GM18867 (cell line): ENCODE measurements around the gene TSPAN10.
"Not testable (repeated sequence)": the region's sequence is repeated elsewhere in the genome, so short reads cannot be mapped to it uniquely, and the experiment has no call there.

Experiments
- ATAC-seq: cut with Tn5 transposase; IDR thresholded peaks from one replicate; pipeline ENCODE4 v1.9.1; 2021; ENCODE audit warnings: mild to moderate bottlenecking, moderate library complexity; ENCODE audit not compliant: unreplicated experiment

The TSPAN10 gene

GRCh38 chr17:81660441-81660840 lies 23.4 kb downstream of the TSPAN10 start:
- ATAC-seq = no peak

DNA sequence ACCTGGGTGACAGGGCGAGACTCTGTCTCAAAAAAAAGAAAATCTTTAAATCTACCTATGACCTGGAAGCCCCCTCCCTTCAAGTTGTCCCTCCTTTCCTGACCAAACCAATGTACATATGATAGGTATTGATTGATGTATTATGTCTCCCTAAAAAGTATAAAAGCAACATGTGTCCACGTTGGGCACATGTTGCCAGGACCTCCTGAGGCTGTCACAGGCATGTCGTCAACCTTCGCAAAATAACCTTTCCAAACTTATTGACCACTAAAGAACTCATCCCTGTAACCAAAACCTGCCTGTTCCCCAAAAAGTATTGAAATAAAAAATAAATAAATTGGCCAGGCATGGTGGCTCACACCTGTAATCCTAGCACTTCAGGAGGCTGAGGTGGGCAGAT lies 25.0 kb downstream of the TSPAN10 start:
- ATAC-seq = no peak

DNA sequence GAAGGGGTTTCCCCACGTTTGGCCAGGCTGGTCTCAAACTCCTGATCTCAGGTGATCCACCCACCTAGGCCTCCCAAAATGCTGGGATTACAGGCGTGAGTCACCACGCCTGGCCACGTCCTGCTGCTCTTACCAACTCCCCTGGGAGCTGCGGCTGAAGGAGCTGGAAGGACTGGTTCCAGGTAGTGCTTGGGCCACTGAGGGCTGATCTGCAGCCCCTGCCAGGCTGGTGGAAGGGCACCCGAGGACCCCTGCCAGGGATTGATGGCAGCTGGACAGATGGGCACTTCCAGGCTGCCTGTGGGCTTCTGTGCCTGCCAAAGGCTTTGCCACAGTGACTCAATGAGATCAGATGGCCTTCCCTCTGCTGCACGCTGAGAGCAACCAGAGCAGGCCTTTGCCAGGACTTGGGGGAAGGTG lies 27.1 kb downstream of the TSPAN10 start:
- ATAC-seq = no peak

GRCh38 chr17:81665205-81666091 lies 28.5 kb downstream of the TSPAN10 start:
- ATAC-seq = no peak

DNA sequence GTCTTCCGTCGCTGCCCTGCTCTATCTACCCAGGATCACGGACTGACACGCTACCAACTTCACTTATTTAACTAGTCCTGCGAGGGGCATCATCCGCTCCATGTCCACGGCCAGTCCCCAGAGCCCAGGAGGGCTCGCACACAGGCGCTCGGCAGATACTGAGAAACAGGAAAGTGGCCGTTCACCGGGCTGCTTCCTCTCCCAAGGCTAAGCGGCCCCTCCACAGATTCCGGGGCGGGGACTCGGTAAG lies 29.0 kb downstream of the TSPAN10 start:
- no peak for ATAC-seq

DNA sequence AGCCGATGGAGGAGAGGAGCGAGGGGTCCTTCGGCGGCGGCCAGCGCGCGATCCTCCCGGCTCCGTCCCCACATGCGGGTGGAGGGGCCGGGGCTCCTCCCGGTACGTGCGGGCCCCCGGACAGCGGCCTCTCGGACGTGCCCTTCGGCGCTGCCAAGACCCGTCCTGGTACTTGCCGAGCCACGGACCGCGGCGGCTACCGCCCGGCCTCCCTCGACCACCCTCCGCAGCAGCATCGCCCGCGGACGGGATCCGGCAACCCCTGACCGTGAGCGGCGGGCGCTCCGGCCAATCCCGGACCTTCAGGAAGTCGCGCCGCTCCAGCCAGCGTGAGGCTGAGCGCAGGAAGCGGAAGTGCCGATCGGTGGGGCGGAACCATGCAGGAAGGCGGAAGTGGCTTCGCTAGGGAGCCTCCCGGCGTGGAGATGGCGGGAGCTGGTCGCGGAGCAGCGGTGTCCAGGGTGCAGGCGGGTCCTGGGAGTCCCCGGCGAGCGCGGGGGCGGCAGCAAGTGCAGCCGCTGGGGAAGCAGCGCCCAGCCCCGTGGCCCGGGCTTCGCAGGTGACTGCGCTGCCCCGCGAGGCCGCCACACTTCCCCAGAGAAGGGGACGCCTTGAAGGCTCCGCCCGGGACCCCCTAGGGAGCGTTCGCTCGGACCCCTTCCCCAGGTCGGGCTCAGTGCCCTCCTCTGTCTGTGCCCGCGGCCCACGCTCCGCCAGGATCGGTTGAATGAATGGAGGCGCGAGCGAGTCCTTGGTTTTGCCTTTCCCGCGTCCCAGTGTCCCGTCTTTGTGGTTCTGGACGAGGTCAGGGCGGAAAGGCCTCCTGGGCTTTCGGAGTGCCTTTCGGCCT lies 29.6 kb downstream of the TSPAN10 start, which contains the start of the genes CCDC137 and OXLD1:
TSS of gene CCDC137 (plus strand) at position 396 of the 850 bp plus-strand sequence. CDS start at position 426, 30 bp downstream.
TSS of gene OXLD1 (minus strand) at position 264 of the 850 bp plus-strand sequence. CDS start at position 236, 28 bp downstream.
- ATAC-seq = peak; percentile 91

DNA sequence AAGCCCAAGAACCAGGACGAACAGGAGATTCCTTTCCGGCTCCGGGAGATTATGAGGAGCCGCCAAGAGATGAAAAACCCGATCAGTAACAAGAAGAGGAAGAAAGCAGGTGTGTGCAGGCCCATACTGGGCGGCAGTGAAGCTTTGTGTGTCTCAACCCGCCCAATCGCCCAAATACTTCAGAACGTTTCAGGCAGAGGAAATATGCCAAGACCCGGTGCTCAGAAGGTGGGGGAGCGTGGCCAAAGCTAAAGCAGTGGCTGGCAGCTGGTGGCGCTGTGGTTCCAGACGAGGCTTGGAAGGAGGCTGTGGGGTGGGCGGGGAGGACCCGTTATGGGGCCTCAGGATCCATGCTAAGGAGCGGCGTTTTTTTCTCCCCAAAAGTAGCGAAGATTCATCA lies 30.8 kb downstream of the TSPAN10 start:
- ATAC-seq = no peak

DNA sequence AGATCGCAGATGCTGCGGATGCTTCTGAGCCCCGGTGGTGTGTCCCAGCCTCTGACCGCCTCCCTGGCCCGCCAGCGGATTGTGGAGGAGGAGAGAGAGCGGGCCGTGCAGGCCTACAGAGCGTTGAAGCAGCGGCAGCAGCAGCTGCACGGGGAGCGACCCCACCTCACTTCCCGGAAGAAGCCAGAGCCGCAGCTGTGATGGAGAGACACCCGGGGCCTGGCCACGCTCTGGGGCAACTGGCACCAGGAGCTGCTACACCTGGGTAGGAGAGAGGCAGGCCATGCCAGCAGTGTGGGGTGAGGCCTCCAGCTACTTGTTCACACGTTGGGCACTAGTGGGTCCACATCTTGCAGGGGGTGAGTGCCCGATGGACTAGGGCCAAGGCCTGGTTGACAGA lies 35.5 kb downstream of the TSPAN10 start:
- no peak for ATAC-seq

DNA sequence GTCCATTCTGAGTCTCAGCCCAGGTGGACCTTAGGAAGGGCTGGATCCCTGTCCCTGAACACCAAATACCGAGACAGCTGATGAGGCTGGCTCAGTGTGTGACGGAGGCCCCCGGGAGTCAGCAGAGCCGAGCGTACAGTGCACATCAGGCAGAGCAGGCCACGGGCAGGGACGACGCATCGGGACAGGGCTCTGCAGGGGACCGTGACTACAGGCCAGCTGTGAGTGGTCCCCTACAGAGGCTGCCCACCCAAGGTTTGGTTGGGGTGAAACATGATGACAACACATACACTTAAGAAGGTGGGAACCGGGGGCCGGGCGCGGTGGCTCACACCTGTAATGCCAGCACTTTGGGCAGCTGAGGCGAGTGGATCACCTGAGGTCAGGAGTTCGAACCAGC lies 36.0 kb downstream of the TSPAN10 start:
- ATAC-seq = no peak

DNA sequence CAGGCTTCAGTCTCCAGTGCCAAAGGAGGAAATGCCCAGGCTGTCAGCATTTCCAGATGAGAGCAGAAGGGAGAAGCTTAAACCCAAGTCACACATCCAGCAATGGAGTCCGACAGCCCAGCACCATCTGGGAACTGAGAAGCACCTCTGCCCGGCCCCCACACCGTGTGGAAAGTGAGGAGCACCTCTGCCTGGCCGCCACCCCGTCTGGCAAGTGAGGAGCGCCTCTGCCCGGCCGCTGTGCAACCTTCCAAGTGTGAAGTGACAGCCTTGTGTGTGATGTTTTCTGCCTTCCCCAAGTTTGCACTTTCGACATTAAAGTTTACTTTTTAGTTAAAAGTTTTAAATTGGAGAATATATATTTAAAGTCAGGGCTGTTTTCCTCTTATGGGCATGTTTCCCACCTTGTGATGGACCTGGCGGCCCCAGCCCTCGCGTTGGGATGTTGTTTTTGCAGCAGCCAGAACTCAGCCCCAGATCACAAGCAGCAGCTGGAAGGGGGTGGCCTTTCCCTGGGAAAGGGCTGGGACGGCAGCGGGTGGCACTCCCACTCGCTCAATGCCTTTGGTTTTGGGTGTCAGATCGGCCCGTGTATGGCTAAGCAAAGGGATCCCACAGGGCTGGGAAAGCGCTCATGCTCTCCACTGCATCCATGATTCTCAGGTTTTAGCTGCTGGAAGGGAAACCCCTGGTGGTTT lies 36.7 kb downstream of the TSPAN10 start:
- no peak for ATAC-seq

- not testable (repeated sequence) for ATAC-seq
These were observed 38.7 kb downstream of the TSPAN10 start for GRCh38 chr17:81675515-81676221.

DNA sequence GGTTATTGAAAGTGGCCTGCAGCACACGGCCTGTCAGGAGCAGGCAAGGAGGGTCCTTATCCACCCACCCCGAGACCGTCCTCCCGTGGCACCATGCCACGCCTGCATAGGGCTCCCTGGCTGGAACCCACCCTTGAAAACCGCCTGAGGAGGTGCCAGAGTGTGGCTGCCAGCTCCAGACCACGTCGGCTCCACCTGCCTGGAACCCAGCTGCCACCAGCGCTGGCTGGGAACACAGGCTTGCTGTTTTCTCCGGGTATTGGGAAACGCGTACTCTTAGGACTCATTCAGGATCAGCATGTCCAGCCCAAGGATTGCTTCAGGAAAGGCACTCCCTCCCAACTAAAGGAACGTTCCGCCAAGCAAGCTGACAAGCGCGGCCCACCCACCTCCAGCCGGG lies 39.9 kb downstream of the TSPAN10 start:
- no peak for ATAC-seq

DNA sequence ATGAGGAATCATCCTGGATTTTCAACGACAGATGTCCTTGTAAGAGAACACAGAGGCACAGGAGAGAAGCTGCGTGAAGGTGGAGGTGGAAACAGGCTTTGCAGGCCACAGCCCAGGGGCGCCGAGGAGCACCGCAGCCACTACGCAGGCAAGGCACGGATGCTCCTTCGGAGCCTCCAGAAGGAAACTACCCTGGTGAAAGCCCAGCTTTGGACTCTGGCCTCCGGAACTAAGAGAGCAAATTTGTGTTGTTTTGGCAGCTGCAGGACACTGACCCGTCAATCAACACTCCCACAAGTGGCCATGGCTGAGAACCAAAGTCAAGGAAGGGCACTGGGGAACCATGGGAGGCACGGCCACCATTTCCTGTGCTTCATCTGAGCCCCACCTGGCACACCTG lies 43.2 kb downstream of the TSPAN10 start:
- ATAC-seq = no peak

- no peak for ATAC-seq
These were observed 44.7 kb downstream of the TSPAN10 start for GRCh38 chr17:81681672-81682071.

DNA sequence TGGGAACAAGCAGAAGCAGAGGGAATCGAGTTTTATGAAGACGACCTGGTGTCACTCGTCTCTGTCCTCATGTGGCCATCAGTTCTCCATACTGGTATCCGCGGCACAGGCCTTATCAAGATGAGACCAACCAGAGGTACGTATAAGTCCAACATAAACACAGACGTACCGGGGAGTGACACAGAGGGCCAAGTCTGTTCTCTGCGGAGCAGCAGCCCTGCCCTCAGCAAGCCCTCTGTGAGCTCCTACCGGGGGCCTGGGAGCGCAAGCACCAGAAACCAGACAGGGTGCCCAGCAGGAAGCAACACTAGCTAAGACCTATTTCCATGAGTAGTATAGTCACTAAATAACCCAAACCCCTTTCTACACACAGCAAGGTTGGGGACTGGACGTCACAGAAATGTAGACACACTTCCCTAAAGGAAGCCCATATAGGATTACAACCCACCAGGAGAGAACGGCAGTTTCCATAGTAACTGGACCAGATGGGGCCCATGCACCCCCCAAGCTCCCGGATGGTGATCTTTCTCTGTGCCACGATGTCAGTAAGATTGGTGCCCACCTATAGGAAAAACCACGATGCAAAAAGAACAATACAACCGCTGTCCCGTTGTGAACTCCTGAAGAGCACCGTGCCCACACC lies 45.7 kb downstream of the TSPAN10 start:
- no peak for ATAC-seq

- peak; percentile 2 for ATAC-seq
These were observed 46.2 kb downstream of the TSPAN10 start for GRCh38 chr17:81683208-81683583.

- ATAC-seq = peak; percentile 90
These were observed 46.8 kb downstream of the TSPAN10 start, which contains the start of the genes ARL16 and HGS for GRCh38 chr17:81683584-81684441. Gene ARL16, minus strand, starts transcription at chr17:81683797. Its CDS starts 44 bp downstream, at chr17:81683753. Gene HGS, plus strand, starts transcription at chr17:81684011. Its CDS starts 56 bp downstream, at chr17:81684067.

DNA sequence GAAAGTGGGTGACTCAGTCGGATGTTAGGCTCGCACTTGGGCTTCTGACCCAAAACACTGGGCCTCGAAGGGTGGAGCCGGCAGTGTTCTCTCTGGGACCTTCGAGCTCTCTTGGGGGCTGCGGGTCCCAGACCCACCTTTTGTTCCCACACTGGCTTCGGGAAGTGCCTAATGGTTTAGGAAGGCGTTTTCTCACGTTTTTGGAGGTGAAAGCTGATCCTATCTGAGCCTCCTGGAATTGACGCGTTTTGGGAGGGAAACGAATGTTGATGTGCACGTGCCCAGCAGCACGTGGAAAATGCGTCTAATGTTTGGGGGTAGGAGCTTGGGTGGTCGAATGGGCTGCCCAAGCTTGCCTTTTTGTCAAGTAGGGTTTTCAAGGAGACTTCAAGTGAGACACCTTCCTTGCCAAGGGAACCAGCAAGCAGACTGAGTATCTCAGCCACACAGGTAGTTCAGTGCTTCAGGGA lies 47.5 kb downstream of the TSPAN10 start:
- ATAC-seq = peak; percentile 5

DNA sequence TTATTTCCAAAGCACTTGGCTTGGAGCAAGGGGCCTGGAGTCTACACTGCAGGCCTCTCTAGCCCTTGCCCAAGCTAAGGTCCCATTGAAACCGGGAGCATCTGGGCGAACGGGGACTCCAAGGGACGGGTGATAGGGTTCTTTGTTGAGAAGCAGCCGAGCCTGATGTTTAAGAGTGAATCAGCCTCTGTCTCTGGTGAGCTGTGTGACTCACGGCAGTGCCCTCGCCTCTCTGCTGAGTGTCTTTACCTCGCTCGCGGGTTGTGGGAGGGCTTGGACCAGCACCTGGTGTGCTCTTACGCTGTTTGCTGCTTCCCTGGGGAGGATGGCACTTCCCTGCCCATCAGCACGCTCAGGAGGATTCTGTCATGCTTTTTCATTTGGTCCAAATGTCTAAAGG lies 48.1 kb downstream of the TSPAN10 start:
- ATAC-seq = no peak
